Stimulated activated CD4-positive, alpha-beta T cell treated with anti-CD3 and anti-CD28 coated beads, Interleukin-15, amount 100 ng/mL, for 48 hours (primary cell): Measurements from ENCODE around the gene BCAS4.
"Not testable (repeated sequence)": the region's sequence is repeated elsewhere in the genome, so short reads cannot be mapped to it uniquely, and the experiment has no call there.

Source experiments
- DNase-seq, 2 donors: peaks; one replicate each; pipeline ENCODE4 v3.0.0-alpha.2; 2020; ENCODE audit warnings: low read depth in 2 of 2

The BCAS4 gene

DNA sequence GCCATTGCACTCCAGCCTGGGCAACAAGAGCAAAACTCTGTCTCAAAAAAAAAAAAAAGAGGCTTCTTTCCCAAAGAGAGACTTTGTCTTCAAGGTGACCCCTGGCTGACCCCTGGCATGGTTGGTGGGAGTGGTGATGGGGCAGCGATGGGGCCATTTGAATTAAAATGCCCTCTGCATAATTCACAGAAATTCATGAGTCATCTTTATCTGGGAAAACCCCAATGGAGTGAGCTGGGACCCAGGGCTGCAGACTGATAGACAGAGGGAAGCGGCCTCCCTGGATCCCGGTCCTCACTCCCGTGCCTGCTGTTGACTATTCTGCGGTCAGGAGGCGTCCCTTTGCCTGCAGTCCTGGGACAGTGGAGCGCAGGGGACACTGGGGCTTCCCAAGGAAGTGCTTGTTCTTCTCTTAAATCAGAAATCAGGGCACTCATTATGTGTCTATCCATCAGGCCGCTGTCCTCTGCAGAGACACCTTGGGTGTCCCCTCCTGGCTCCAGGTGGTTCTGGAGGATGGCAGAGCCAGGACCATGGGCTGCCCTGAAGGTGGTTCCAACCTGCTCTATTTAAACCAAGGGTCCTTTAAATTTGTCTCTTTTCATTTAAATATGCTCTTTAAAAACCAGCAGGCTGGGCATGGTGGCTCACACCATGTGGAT lies 23.3 kb upstream of the BCAS4 start:
- not testable (repeated sequence) for DNase-seq

DNA sequence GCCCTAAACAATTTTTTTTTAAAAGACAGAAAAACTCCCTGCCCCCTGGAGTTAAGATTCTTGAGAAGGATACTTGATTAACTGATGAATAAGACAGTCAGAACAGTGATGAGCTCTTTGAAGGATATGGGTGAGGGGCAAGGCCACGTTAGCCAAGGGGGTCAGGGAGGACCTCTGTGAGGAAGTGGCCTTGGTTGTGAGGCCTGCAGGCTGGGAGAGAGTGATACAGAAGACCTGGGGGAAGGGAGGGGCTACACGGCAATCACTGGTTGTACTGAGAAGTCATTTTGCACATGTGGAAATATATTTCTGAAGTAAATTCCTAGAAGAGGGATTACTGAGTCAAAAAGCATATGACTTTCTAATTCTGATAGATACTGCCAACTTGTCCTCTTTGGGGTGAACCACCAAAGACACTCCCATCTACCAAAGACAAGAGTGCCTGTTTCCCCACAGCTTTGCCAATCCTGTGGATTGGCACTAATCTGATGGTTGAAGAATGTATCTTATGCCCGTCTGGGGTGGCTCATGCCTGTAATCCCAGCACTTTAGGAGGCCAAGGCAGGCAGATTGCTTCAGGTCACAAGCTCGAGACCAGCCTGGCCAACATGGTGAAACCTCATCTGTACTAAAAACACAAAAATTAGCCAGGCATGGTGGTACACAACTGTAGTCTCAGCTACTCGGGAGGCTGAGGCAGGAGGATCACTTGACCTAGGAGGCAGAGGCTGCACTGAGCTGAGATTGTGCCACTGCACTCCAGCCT lies 22.3 kb upstream of the BCAS4 start:
- no peak for DNase-seq

DNA sequence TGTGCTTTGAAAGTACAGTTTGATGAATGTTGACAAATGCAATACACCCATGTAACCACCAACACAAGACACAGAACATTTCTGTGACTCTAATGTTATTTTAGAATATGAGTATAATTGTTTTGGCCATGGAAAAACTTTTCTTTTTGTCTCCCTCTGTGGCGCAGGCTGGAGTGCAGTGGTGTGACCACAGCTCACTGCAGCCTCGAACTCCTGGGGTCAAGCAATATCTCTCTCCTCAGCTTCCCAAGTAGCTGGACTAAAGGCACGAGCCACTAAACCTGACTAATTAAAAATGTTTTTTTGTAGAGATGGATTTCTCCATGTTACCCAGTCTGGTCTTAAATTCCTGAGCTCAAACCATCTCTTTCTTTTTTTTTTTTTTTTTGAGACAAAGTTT lies 20.3 kb upstream of the BCAS4 start:
- no peak for DNase-seq

DNA sequence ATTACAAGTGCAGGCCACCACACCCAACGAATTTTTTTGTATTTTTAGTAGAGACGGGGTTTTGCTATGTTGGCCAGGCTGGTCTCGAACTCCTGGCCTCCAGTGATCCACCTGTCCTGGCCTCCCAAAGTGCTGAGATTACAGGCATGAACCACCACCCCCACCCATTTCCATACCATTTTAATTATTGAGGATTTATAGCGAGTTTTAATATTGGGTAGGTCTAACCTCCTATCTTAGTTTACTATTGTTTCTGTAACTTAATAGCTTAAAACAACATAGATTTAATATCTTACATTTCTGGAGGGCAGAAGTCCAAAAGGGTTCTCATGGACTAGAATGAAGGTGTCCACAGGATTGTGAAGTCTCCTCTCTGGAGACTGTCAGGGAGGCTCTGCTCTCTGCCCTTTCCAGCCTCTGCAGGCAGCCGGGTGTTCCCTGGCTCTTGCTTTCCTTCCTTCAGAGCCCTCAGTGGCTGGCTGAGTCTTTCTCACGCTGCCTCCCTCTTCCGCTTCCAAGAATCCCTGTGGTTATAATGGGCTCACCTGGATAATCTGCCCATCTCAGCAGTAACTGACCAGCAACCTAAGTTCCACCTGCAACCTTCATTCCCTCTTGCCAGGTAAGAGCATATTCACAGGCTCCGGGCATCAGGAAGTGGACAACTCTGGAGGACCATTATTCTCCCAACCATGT lies 18.6 kb upstream of the BCAS4 start:
- DNase-seq = no peak

DNA sequence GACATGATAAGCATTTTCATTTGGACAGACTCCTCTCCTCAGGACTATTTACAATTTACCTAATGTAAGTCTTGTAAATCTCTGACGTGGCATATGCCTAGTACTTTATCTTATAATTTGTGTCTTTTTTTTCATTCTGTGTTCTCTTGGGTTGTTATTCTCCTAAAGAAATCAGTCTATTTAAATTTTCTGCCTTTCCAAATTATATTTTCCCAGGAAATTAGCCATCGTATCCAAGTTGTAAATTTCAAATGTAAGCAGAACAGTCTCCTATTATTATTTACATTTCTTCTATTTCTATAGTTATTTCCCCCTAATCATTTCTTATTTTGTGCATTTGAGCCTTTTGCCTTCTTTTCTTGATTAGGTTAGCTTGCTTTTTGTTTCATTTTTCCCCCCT lies 17.5 kb upstream of the BCAS4 start:
- DNase-seq = no peak

DNA sequence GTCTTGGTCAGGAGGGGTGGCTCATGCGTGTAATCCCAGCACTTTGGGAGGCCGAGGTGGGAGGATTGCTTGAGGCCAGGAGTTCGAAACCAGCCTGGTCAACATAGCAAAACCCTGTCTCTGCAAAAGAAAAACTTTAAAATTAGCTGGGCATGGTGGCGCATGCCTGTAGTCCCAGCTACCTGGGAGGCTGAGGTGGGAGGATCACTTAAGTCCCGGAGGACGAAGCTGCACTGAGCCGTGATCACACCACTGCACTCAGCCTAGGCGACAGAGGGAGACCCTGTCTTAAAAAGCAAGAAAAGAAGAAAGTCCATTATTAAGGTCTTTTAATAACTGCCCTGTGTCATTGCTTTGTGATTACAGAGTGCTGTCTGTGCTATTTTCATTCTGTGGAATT lies 15.9 kb upstream of the BCAS4 start:
- DNase-seq = not testable (repeated sequence)

DNA sequence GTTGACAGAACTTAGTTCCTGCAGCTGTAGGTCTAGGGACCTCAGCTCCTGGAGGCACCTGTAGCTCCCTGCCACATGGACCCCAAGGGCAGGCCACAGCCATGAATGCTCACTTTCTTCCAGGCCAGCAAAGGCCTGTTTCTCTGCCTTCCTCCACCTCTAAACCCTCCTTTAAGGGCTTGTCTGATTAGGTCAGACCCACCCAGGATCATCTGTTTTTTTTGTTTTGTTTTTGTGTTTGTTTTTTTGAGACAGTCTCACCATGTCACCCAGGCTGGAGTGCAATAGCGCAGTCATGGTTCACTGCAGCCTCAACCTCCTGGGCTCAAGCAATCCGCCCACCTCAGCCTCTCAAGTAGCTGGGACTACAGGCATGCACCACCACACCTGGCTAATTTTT lies 11.5 kb upstream of the BCAS4 start:
- DNase-seq = no peak

DNA sequence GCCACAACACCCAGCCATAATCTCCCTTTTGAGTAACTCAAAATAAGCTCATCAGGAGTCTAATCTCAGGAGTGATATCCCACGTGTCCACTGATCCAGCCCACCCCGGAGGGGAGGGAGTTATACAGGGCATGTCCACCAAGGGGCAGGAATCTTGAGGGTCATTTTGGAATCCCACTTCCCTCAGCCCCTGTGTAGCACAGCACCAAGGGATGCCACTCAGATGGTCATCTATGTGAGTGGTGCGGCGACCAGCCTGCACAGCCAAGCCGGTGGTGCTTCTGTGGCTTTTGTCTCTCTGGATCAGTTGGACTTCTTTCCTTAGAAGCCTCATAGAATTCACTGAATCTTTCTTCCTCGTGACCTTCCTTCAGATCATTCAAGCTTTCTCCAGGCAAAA lies 11.0 kb upstream of the BCAS4 start:
- no peak for DNase-seq

DNA sequence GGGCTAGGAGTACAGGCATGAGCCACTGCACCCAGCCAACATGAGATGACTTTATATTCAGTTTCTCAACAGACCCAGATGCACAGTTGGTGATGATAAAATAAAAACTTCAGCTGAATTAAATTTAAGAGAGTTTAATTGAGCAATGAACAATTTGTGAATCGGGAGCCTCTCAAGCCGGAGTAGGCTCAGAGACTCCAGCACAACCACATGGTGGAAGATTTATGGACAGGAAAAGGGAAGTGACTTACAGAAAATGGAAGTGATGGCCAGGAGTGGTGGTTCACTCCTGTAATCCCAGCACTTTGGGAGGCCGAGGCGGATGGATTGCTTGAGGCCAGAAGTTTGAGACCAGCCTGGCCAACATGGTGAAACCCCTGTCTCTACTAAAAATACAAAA lies 10.4 kb upstream of the BCAS4 start:
- no peak for DNase-seq

DNA sequence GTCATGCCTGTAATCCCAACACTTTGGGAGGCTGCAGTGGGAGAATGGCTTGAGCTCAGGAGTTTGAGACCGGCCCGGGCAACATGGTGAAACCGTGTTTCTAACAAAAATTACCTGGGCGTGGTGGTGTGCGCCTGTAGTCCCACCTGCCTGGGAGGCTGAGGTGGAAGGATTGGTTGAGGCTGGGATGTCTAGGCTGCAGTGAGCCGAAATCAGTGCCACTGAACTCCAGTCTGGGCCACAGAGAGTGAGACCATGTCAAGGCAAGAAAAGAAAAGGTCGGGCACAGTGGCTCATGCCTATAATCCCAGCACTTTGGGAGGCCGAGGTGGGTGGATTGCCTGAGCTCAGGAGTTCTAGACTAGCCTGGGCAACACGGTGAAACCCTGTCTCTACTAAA lies 8.2 kb upstream of the BCAS4 start:
- no peak for DNase-seq

DNA sequence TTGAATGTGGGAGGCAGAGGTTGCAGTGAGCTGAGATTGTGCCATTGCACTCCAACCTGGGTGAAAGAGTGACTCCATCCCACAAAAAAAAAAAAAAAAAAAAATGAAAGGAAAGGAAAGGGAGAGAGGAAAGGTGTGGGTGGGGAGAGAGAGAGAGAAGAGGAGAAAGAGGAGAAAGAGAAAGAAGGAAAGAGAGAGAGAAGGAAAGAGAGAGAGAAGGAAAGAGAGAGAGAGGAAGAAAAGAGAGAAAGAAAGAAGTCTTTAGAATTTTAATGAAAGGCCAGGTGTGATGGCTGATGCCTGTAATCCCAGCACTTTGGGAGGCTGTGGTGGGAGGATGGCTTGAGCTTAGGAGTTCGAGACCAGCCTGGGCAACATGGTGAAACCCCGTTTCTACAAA lies 7.7 kb upstream of the BCAS4 start:
- DNase-seq = no peak

DNA sequence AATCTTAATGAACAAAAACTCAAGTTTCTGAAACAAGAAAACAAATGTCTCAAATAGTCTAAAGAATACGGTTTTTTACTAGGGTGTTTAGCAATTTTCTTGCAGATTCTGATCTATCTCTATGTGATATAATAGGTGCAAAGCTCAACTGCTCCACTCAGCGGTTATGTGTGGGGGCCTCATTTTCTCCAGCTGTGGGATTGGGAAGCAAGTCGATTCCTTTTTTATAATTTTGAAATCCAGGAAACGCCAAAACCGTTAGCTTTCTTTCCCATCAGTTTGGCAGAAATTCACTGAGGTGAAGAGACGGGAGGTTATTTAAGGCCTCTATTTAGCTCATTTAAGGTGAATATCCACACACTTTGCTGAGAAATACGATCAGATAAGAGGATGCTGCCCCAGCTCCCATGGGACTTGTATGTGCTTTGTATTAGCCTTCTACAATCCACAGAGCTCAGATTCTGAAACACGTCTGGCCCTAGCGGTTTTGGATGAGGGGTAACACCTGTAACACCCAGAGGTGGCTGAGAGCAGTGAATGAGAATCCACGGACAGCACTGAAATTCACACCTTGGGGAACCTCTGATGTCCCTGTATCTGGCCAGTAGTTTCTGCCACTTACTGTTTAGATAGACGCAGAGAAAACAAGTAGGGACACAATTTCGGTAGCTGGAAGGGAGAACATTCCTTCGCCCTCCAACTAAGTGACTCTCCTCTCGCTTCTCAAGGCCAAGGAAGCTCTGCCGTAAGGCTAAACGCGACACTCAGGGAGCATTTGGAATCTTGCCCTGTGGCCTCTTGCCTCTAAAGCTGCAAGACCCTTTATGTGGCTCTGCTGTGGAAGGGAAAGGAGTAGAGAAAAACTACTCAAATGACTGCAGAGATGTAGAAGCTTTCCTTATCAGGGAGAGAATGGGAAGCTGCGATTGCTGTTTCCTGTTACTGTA lies 6.5 kb upstream of the BCAS4 start:
- no peak for DNase-seq

DNA sequence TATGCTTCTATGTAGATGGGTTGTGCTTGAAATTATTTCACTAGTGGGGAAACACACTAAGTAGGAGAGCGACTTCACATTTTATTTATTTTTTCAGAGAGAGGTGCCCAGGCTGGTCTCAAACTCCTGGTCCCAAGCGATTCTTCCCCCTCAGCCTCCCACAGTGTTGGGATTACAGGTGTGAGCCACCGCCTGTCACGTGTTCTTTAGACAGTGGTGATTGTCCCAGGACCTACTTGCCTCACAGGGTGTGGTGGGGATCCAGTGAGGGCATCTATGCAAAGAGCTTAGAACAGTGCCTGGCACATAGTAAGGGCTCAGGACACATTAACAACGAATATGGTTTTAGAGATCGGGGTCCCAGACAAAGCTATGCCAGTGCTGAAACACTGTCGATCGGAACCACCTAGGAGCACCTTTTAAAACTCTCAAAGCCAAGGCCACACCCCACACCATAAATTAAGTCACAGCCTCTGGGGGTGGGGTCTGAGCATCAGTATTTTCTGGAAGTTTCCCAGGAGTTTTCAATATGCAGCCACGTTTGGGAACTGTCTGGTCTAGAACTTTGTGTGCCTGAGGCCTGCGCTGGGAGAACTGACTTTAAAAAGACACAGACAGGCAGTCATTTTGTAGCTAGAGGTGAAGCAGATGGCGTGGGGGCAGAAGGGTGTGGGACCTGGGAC lies 4.8 kb upstream of the BCAS4 start:
- DNase-seq = no peak

DNA sequence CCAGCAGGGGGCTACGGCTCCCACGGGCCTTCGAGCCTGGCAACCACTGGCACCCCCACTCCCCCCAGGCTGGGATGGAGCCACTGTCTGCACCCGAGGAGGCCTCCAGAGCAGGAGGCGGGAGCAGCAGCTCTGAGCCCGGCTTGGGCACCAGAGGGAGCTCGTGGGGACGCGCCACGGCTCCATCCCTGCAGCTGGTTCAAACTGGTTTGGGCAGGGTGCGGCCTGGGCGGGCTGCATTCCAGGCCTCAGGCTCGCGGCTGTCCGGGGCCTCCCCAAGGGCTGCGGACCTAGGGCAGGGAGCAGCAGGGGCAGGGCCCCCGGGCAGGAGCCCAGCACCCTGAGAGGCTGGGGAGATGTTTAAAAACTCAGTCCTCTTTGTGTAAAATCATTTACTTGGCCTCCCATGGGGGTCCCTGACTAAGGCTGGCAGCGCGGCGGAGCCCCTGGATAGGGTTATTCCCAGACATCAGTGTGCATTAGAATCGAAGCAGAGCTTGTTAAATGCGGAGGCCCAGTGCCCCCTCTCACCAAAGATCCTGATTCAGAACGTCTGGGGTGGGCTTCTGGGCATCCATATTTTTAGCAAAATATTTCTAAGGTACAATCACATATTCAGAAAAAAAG lies 4.1 kb upstream of the BCAS4 start:
- peak; percentile 74 to 83 for DNase-seq

DNA sequence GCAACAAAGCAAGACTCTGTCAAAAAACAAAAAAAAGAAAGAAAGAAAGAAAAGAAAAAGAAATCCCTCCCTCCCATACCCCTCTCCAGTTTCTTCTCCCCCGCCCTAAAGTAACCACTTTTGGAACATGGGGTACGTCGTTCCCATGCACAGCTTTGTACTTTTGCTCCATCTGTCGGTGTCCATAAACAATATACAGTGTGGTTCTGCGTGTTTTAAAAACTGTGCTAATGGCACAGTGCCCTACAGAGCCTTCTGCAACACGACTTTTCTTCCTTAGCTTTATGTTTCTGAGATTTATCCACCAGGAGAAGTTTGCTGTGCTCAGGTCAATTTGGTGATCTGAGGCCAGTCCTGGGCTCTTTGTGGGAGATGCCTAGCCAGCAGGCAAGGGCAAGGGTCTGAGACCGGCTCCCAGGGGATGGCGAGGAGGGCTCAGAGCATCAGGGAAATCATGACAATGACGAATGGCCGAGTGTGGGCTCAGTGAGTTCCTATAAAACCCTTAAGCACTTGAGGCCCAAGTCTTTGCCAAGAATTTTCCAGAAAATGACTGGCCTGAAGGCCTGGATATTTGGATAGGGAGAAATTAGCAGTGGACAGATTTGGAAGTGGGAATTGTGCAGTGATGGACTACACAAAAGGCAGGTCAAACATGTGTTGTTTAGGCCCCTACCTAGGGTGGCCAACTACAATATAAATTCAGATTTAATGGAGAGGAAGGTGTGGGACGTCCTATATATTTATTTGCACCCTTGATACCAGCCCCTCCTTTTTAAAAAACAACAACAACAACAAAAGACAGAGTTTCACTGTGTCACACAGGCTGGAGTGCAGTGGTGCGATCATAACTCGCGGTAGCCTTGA lies 1.9 kb upstream of the BCAS4 start:
- no peak for DNase-seq

DNA sequence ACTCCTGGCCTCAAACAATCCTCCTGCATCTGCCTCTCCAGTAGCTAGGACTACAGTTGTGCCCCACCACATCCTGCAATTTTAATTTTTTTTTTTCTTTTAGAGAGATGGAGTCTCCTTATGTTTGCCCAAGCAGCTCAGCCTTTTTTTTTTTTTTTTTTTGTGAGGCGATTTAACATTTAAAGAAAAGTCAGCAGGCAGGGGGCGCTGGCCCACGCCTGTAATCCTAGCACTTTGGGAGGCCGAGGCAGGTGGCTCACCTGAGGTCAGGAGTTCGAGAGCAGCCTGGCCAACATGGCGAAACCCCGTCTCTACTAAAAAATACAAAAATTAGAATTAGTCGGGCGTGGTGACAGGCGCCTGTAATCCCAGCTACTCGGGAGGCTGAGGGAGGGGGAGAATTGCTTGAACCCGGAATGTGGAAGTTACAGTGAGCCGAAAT lies 1.3 kb upstream of the BCAS4 start:
- not testable (repeated sequence) for DNase-seq

DNA sequence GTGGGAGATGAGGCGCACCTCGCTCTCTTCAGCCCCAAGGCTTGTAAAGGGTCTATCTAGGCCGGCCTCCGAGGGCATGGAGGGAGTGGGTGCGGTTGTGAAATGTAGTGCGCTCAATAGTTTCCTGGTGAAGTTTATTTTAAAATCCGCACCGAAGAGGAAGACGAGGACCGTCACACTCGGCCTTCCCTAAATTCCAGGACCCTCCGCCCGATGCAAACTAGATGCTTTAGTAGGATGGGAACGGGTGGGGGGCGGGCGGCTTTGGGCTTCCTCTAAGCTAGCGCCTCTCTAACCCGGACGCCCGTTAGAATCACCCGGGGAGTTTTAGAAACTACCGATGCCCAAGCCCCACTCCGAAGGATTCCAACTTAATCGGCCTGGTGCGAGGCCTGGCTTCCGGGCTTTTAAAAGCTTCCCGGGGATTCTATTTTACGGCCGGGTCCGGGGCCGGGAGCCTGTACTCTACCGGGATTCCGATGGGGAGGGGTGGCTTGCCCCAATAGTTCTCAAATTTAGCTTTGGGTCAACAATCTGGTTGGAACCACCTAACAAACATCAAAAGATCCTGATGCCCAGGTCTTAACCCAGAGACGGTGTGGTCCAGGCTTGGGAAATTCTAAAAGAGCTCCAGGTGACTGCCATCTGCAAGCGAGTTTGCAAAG lies 548 bp upstream of the BCAS4 start:
- no peak for DNase-seq

DNA sequence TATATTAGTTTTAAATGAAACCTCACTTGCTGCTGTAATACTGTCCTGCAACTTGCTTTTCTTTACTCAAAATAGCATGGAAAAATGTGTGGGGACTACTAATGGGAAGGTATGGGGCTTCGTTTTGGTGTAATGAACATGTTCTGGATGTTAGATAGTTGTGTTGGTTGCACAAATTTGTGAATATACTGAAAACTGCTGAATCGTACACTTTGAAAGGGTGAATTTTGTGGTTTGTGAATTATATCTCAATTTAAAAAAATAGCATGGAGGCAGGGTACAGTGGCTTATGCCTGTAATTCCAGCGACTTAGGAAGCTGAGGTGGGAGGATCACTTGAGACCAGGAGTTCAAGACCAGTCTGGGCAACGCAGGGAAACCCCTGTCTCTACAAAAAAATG lies 2.3 kb downstream of the BCAS4 start:
- DNase-seq = no peak

DNA sequence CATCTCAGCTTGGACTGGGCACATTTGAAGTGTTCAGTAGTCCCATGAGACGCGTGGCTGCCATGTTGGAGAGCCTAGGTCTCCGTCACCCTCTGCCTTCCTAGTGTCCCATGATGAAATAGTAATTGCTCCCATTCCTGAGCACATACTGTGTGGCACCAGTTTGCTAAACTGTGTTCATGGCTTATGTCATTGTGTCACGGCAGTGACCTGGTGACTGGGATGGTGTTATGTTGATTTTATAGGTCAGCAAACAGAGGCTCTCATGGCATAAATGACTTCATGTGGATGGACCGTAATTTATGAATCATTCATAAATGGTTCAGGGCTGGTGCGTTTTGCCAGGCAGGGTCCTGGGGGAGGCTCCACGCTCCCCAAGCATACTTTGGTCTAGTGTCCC lies 3.8 kb downstream of the BCAS4 start:
- DNase-seq = no peak
